Measurements from ENCODE around the gene SUMO3. TPM values are rescaled to one million over a fixed set of nuclear protein-coding genes. Genes with fewer than 3 reads are reported as not detected.

Gene SUMO3
- total and polyA plus RNA-seq, 2 donors (not counting 3 experiments of a cell fraction or from before 2014, with no cell fraction given): 102 to 123 TPM

DNA sequence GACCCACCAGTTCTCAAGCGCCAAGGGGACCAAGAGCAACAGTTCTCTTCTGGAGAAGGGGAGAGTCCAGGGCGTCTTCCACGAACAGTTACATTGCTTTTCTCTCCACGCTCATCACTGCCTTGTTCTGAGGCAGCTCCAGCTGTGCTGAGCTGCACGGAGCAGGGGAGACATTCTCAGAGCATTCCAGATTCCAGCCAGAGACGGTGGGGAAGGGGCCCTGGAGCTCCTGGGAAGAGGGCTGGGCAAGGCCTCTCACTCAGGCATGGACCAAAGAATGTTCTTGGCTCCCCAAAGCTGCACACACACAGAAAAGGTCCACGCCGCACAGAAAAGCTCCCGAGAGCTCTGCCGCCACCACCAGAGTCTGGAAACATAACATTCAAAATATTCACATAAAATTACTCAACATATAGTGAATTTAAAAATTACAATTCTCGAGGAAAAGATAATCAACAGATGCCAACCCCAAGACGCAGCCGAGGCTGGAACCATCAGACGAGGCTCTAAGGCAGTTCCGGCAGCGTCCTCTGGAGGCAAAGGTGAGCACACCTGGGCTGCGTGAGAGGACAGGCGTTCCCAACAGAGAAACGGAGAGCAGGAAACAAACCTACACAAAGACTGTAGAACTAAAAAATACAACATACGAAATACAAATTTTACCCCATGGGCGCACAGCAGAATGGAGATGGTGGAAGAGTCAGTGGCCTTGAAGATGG, 56.7 kb downstream of the SUMO3 start:
- FAIRE-seq: no peak
- Histone ChIP-seq H2AFZ (ENCODE audit: low read depth, low read length) (no peak overlapping the region), H3K9ac (replicated peaks; ENCODE audit: extremely low read depth, insufficient read depth, low read length) (no peak overlapping the region), H3K4me3 (replicated peaks in 1 of 3; ENCODE audit: insufficient read depth in 1 of 3, low read depth in 1 of 3, low read length in 3 of 3) (no peak overlapping the region), H3K79me2 (ENCODE audit: control insufficient read depth, insufficient read depth, low read length) (no peaks in the 10 kb centered on the region), H3K9me1 (replicated peaks; ENCODE audit: control insufficient read depth, extremely low read depth, insufficient read depth, low read length) (no peaks in the 10 kb centered on the region), H3K27ac (ENCODE audit: insufficient read depth, low read depth, low read length) (no peak overlapping the region), H4K20me1 (replicated peaks; ENCODE audit: control insufficient read depth, extremely low read depth, insufficient read depth, low read length) (no peaks in the 10 kb centered on the region), H3K27me3 (ENCODE audit: control insufficient read depth in 2 of 2, insufficient read depth in 2 of 2, low read length in 2 of 2) (no peaks in the 10 kb centered on the region), H3K4me2 (ENCODE audit: insufficient read depth, low read length) (no peak overlapping the region), H3K9me3 (replicated peaks; ENCODE audit: control insufficient read depth, insufficient read depth, low read length) (no peaks in the 10 kb centered on the region), H3K4me1 (ENCODE audit: control insufficient read depth, extremely low read depth, insufficient read depth, low read length) (peaks cover 5% of the 10 kb centered on the region), H3K36me3 (ENCODE audit: control insufficient read depth in 2 of 2, extremely low read depth in 1 of 2, insufficient read depth in 2 of 2, low read length in 2 of 2) (no peaks in the 10 kb centered on the region)
- ChIA-PET POLR2A (no interaction called here), CTCF (interaction anchor here (1.0 to 1.8 kb wide), 2 partner anchors 8 to 19 kb away, joined by 4 to 5 read pairs; no protein-coding TSS in a partner anchor)
- no peak for DNase-seq (ENCODE audit: low read depth, low spot score)
- BruUV-seq (replicated peaks): no TSS peak
- TF ChIP-seq, protein P1, sequence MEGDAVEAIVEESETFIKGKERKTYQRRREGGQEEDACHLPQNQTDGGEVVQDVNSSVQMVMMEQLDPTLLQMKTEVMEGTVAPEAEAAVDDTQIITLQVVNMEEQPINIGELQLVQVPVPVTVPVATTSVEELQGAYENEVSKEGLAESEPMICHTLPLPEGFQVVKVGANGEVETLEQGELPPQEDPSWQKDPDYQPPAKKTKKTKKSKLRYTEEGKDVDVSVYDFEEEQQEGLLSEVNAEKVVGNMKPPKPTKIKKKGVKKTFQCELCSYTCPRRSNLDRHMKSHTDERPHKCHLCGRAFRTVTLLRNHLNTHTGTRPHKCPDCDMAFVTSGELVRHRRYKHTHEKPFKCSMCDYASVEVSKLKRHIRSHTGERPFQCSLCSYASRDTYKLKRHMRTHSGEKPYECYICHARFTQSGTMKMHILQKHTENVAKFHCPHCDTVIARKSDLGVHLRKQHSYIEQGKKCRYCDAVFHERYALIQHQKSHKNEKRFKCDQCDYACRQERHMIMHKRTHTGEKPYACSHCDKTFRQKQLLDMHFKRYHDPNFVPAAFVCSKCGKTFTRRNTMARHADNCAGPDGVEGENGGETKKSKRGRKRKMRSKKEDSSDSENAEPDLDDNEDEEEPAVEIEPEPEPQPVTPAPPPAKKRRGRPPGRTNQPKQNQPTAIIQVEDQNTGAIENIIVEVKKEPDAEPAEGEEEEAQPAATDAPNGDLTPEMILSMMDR (IDR thresholded peaks at IDR 0.05; ENCODE audit: extremely low read depth in 1 of 2, insufficient read depth in 1 of 2, low read depth in 1 of 2, low read length in 2 of 2): peak; percentile 4 to 15
- no peak for TF ChIP-seq POLR2AphosphoS5 (IDR thresholded peaks at IDR 0.05; ENCODE audit: insufficient read depth, low read depth, low read length)
- dilution Hi-C loops (cut with MboI; ENCODE audit: extremely low pct_ligation_motif_present, low sequenced_read_pairs): no loop called here
- intact Hi-C loops (cut with micrococcal nuclease): no loop called here

DNA sequence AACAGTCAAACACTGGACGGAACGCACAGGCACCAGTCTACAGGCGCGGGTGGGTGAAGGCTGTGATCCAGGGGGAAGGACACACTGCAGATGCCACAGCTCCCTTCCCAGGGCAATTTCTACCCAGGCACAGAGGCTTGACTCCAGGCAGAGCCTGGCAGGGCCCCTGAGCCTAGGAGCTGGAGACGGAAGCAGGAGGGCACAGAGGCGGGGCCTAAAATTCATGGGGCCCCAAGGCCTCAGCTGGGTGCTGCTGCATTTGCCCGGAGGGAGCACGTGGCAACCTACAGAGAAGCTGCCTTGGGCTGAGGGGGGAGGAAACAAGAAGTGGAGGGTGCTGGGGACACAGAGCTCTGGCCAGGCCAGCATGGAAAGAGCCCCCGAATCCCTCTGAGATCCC, 57.5 kb downstream of the SUMO3 start:
- H3K79me2 ChIP-seq (ENCODE audit: control insufficient read depth, insufficient read depth, low read length): no peaks in the 10 kb centered on the region
- intact Hi-C loops (cut with micrococcal nuclease): no loop called here
- DNase-seq (ENCODE audit: low read depth, low spot score): no peak
- ChIA-PET POLR2A (no interaction called here), CTCF (no interaction called here)
- dilution Hi-C loops (cut with MboI; ENCODE audit: extremely low pct_ligation_motif_present, low sequenced_read_pairs): no loop called here
- H3K4me2 ChIP-seq (ENCODE audit: insufficient read depth, low read length): no peak overlapping the region
- no peak overlapping the region for H3K27ac ChIP-seq (ENCODE audit: insufficient read depth, low read depth, low read length)
- FAIRE-seq: no peak
- BruUV-seq (replicated peaks): no TSS peak
- no peak overlapping the region for H3K4me3 ChIP-seq (replicated peaks in 1 of 3; ENCODE audit: insufficient read depth in 1 of 3, low read depth in 1 of 3, low read length in 3 of 3)
- no peak overlapping the region for H3K9ac ChIP-seq (replicated peaks; ENCODE audit: extremely low read depth, insufficient read depth, low read length)
- H3K9me3 ChIP-seq (replicated peaks; ENCODE audit: control insufficient read depth, insufficient read depth, low read length): no peaks in the 10 kb centered on the region
- H4K20me1 ChIP-seq (replicated peaks; ENCODE audit: control insufficient read depth, extremely low read depth, insufficient read depth, low read length): no peaks in the 10 kb centered on the region
- H3K9me1 ChIP-seq (replicated peaks; ENCODE audit: control insufficient read depth, extremely low read depth, insufficient read depth, low read length): no peaks in the 10 kb centered on the region
- no peaks in the 10 kb centered on the region for H3K27me3 ChIP-seq (ENCODE audit: control insufficient read depth in 2 of 2, insufficient read depth in 2 of 2, low read length in 2 of 2)
- no peaks in the 10 kb centered on the region for H3K36me3 ChIP-seq (ENCODE audit: control insufficient read depth in 2 of 2, extremely low read depth in 1 of 2, insufficient read depth in 2 of 2, low read length in 2 of 2)
- H3K4me1 ChIP-seq (ENCODE audit: control insufficient read depth, extremely low read depth, insufficient read depth, low read length): peaks cover 6% of the 10 kb centered on the region
- no peak for TF ChIP-seq FOS (IDR thresholded peaks at IDR 0.05; ENCODE audit: borderline replicate concordance, insufficient read depth, low read length)
- no peak for TF ChIP-seq GATA2 (IDR thresholded peaks at IDR 0.05; ENCODE audit: insufficient read depth, insufficient read length, low read depth, low read length)
- TF ChIP-seq POLR2A (IDR thresholded peaks at IDR 0.05; ENCODE audit: low read depth, low read length): no peak
- TF ChIP-seq JUN (IDR thresholded peaks at IDR 0.05; ENCODE audit: borderline replicate concordance, insufficient read depth, insufficient read length, low read depth): no peak
- TF ChIP-seq, protein P2, sequence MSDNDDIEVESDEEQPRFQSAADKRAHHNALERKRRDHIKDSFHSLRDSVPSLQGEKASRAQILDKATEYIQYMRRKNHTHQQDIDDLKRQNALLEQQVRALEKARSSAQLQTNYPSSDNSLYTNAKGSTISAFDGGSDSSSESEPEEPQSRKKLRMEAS (IDR thresholded peaks at IDR 0.05; ENCODE audit: insufficient read depth, insufficient read length): no peak
- no peak for TF ChIP-seq EZH2 (IDR thresholded peaks at IDR 0.05; ENCODE audit: borderline replicate concordance, low read depth, low read length, severe bottlenecking)
- TF ChIP-seq, protein P1 (IDR thresholded peaks at IDR 0.05; ENCODE audit: extremely low read depth in 1 of 2, insufficient read depth in 1 of 2, low read depth in 1 of 2, low read length in 2 of 2): no peak
- TF ChIP-seq POLR2AphosphoS5 (IDR thresholded peaks at IDR 0.05; ENCODE audit: insufficient read depth, low read depth, low read length): no peak
- no peak for TF ChIP-seq MYC (IDR thresholded peaks at IDR 0.05; ENCODE audit: low read depth, low read length)
- no peak overlapping the region for H2AFZ ChIP-seq (ENCODE audit: low read depth, low read length)

Data from endothelial cell of umbilical vein (primary cell).